ENCODE measurements around the gene TWIST1.

DNA sequence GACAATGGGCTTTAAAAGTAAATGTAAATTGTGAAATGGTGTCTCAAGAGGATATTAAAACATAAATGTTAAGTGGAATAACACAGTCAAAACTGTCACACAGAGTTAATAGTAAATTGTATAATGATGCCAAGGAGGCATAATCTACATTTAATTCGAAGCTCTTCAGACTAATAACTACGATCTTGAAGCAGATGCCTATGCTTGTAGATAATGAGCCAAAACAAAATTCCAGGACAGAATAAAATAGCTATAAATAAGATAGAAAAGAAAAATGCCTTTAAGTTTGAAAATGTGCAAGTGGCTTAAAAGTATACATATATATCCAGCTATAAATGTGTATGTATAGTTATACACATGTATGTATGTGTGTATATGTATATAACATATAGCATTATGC lies 17.5 kb downstream of the TWIST1 start:
- TF ChIP-seq, protein P1, sequence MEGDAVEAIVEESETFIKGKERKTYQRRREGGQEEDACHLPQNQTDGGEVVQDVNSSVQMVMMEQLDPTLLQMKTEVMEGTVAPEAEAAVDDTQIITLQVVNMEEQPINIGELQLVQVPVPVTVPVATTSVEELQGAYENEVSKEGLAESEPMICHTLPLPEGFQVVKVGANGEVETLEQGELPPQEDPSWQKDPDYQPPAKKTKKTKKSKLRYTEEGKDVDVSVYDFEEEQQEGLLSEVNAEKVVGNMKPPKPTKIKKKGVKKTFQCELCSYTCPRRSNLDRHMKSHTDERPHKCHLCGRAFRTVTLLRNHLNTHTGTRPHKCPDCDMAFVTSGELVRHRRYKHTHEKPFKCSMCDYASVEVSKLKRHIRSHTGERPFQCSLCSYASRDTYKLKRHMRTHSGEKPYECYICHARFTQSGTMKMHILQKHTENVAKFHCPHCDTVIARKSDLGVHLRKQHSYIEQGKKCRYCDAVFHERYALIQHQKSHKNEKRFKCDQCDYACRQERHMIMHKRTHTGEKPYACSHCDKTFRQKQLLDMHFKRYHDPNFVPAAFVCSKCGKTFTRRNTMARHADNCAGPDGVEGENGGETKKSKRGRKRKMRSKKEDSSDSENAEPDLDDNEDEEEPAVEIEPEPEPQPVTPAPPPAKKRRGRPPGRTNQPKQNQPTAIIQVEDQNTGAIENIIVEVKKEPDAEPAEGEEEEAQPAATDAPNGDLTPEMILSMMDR (conservative IDR thresholded peaks at IDR 0.05; ENCODE audit: low read length) = no peak
- TF ChIP-seq EZH2phosphoT487 (IDR thresholded peaks at IDR 0.05; ENCODE audit: borderline replicate concordance, low read depth, low read length) = no peak

Data from OCI-LY7 (cell line).